K562 (cell line): ENCODE data around the gene CTXN3. TPM values are rescaled to one million over a fixed set of nuclear protein-coding genes. Genes with fewer than 3 reads are reported as not detected.

ENCODE experiments used
- ATAC-seq: fragments of 200-7000 bp; cut with Tn5 transposase; 3 replicates; pipeline ENCODE4 v1.9.1; 2020; ENCODE audit warnings: moderate library complexity
- BruUV-seq: library from RNA; stranded (reverse); fragments of 400-500 nt; replicated peaks from 2 replicates; lab custom pipeline; 2021; lab: Mats Ljungman, UMichigan
- CTCF ChIA-PET: fragments of 300-600 bp; formaldehyde crosslinking; extraction: SDS; loops from one replicate; lab custom pipeline; 2021; ENCODE audit warnings: low intra/inter-chr PET ratio; lab: Yijun Ruan, JAX
- POLR2A ChIA-PET: fragments of 300-600, 350-650 bp; sonication (Branson Sonifier 250); formaldehyde crosslinking; extraction: SDS; loops from one replicate; lab custom pipeline; 2021; ENCODE audit warnings: antibody characterized with exemption, inconsistent platforms; lab: Yijun Ruan, JAX
- DNase-seq, 4 experiments: peaks; one replicate each; pipeline versions ENCODE4 v3.0.0 to v3.0.0-alpha.2; 2011 to 2018; ENCODE audit warnings: low spot score in 3 of 4, mixed read lengths in 3 of 4; ENCODE audit errors: extremely low read depth in 1 of 4
- FAIRE-seq: peaks from 2 replicates; lab custom pipeline; 2011; peaks lifted over from hg19 to GRCh38; lab: Jason Lieb, UNC
- H2AFZ ChIP-seq: 2 replicates; pipeline ENCODE4 v1.6.0; 2011; ENCODE audit warnings: low read depth, low read length, control low read depth, inconsistent platforms
- H3K27ac ChIP-seq: fragments of 200-600 bp; 3 replicates; pipeline ENCODE4 v1.8.0; 2011; ENCODE audit warnings: low read depth, mild to moderate bottlenecking, control low read depth, inconsistent platforms, low read length, moderate library complexity, mixed read lengths; ENCODE audit errors: extremely low read depth
- H3K27me3 ChIP-seq, 2 experiments: fragments of 300-600 bp in 1 of 2; 2 replicates in 1 of 2; 3 replicates in 1 of 2; pipeline versions ENCODE4 v1.6.0 to v1.8.0; 2011; ENCODE audit warnings: inconsistent platforms in 2 of 2, low read length in 2 of 2, mild to moderate bottlenecking in 1 of 2, mixed read lengths in 1 of 2, moderate library complexity in 1 of 2; ENCODE audit not compliant: control insufficient read depth in 2 of 2, insufficient read depth in 2 of 2
- H3K36me3 ChIP-seq: fragments of 300-600 bp; 3 replicates; pipeline ENCODE4 v1.8.0; 2011; ENCODE audit warnings: mild to moderate bottlenecking, low read length, inconsistent platforms; ENCODE audit not compliant: control insufficient read depth, insufficient read depth
- H3K4me1 ChIP-seq, 2 experiments: fragments of 200-600 bp in 1 of 2; replicated peaks in 1 of 2; 2 replicates in 1 of 2; 3 replicates in 1 of 2; pipeline versions ENCODE4 v1.5.1 to v1.8.0; 2011; ENCODE audit warnings: inconsistent platforms in 2 of 2, low read length in 2 of 2, mild to moderate bottlenecking in 1 of 2, mixed read lengths in 1 of 2, moderate library complexity in 1 of 2; ENCODE audit not compliant: control insufficient read depth in 2 of 2, insufficient read depth in 2 of 2
- H3K4me2 ChIP-seq: 2 replicates; pipeline ENCODE4 v1.6.1; 2011; ENCODE audit warnings: low read length, control low read depth, inconsistent platforms, mixed read lengths; ENCODE audit not compliant: insufficient read depth
- H3K4me3 ChIP-seq: fragments of 200-600 bp; sonication (generic), shearing (Covaris generic); 2 replicates; pipeline ENCODE4 v1.5.1; 2016; ENCODE audit warnings: control low read depth, inconsistent platforms
- H3K79me2 ChIP-seq: fragments of 200-600 bp; 3 replicates; pipeline ENCODE4 v1.8.0; 2011; ENCODE audit warnings: low read length, inconsistent platforms; ENCODE audit not compliant: control insufficient read depth, insufficient read depth
- H3K9ac ChIP-seq, 2 experiments: 2 replicates each; pipeline versions ENCODE4 v1.6.0 to v1.6.1; 2011; ENCODE audit warnings: low read depth in 2 of 2, low read length in 2 of 2, control low read depth in 1 of 2, inconsistent platforms in 1 of 2, mild to moderate bottlenecking in 1 of 2, mixed read lengths in 1 of 2; ENCODE audit not compliant: insufficient read depth in 1 of 2
- H3K9me1 ChIP-seq: one replicate; pipeline ENCODE4 v1.6.0; 2011; ENCODE audit warnings: inconsistent platforms, mild to moderate bottlenecking, low read length, moderate library complexity; ENCODE audit not compliant: control insufficient read depth, insufficient read depth
- H3K9me3 ChIP-seq: replicated peaks from 2 replicates; pipeline ENCODE4 v1.5.1; 2011; ENCODE audit warnings: low read depth, low read length, inconsistent platforms; ENCODE audit not compliant: control insufficient read depth, insufficient read depth
- H4K20me1 ChIP-seq: replicated peaks from 2 replicates; pipeline ENCODE4 v1.6.1; 2011; ENCODE audit warnings: low read length, inconsistent platforms, mixed read lengths; ENCODE audit not compliant: control insufficient read depth, insufficient read depth
- KLF16 ChIP-seq: IDR thresholded peaks from 2 replicates; pipeline ENCODE4 v1.6.1; 2016; ENCODE audit warnings: antibody characterized with exemption
- NFE2 ChIP-seq: IDR thresholded peaks from 2 replicates; pipeline ENCODE4 v1.6.1; 2014; ENCODE audit warnings: antibody characterized with exemption, low read depth
- PKNOX1 ChIP-seq: fragments of 450-650 bp; IDR thresholded peaks from 2 replicates; pipeline ENCODE4 v1.6.1; 2016
- TCF7 ChIP-seq: sonication (generic); IDR thresholded peaks from 2 replicates; pipeline ENCODE4 v1.6.1; 2016; ENCODE audit warnings: antibody characterized with exemption, borderline replicate concordance
- ZNF449 ChIP-seq: fragments of 250-450 bp; sonication (Bioruptor Pico); IDR thresholded peaks from 2 replicates; pipeline ENCODE4 v1.8.0; 2022; ENCODE audit warnings: moderate library complexity, mild to moderate bottlenecking, inconsistent platforms
- WGBS: fragments of 100-300 bp; shearing (Covaris generic); methylation state at CpG from one replicate; pipeline ENCODE4 v1.1.6; 2016; ENCODE audit warnings: low coverage, mixed read lengths; ENCODE audit not compliant: insufficient coverage; ENCODE audit errors: missing lambda C conversion rate; 5-methylcytosine and 5-hydroxymethylcytosine counted together
- in situ Hi-C: fragments of 300-500 bp; cut with MboI; formaldehyde crosslinking; loops from 4 replicates; pipeline ENCODE4 v1.15.0; 2018; ENCODE audit warnings: inconsistent platforms, mixed read lengths
- intact Hi-C: fragments of 100-400 bp; cut with micrococcal nuclease; formaldehyde crosslinking; loops from 2 replicates; pipeline ENCODE4 v1.14.2; 2022
- polyA plus RNA-seq, 8 experiments: library from polyadenylated mRNA; depleted of rRNA in 4 of 8; stranded (reverse) in 5 of 8; unstranded in 3 of 8; fragments of >200 nt; fragmentation: Nextera tagmentation in 2 of 8; fragmentation: Illumina TruSeq in 1 of 8; extraction: Ambion mirVana in 2 of 8; extraction: Trizol in 1 of 8; gene quantifications; 2 replicates each; pipeline versions ENCODE4 v1.2.1 to v1.2.3, GENCODE V29; 2011 to 2014; ENCODE audit warnings: inconsistent platforms in 1 of 8, missing spikeins in 1 of 8
- total RNA-seq, 7 experiments: library from RNA; depleted of rRNA in 6 of 7; stranded (reverse); fragments of >200 nt in 6 of 7; fragmentation: Illumina TruSeq in 2 of 7; extraction: Trizol in 2 of 7; gene quantifications; 2 replicates each; pipeline versions ENCODE4 v1.2.1 to v1.2.3, GENCODE V29; 2011 to 2021; ENCODE audit warnings: low replicate concordance in 1 of 7

Gene CTXN3
- total and polyA plus RNA-seq, 9 of the 15 experiments (the other 6 are each of a cell fraction or from before 2014, with no cell fraction given), result not detected

- H3K4me2 ChIP-seq, result no peak overlapping the region
- CTCF ChIA-PET, result no interaction called here
- 0% methylated on average over 6 of the region's 6 CpGs for WGBS
- H3K4me3 ChIP-seq, result no peak overlapping the region
- H4K20me1 ChIP-seq, result no peaks in the 10 kb centered on the region
- POLR2A ChIA-PET, result interaction anchor here (0.6 kb wide), 1 partner anchor 1055 kb away, joined by 3 read pairs; no protein-coding TSS in a partner anchor
- no peaks in the 10 kb centered on the region for H3K9me3 ChIP-seq
- H3K27ac ChIP-seq, result no peak overlapping the region
- ATAC-seq (peak; percentile 38; the same call in 1 of the 3 replicates), DNase-seq (peak in 1 of 4 experiments; percentile 1), FAIRE-seq (no peak)
- no peaks in the 10 kb centered on the region for H3K79me2 ChIP-seq
- H3K4me1 ChIP-seq, result no peaks in the 10 kb centered on the region
- H3K27me3 ChIP-seq, result no peaks in the 10 kb centered on the region
- no peaks in the 10 kb centered on the region for H3K9me1 ChIP-seq
- TF ChIP-seq TCF7 (no peak), KLF16 (no peak), NFE2 (peak; percentile 42; the same call in 1 of the 2 replicates), PKNOX1 (no peak), ZNF449 (CRISPR knock-in tag) (no peak)
- no peaks in the 10 kb centered on the region for H3K36me3 ChIP-seq
- H2AFZ ChIP-seq, result no peak overlapping the region
- intact Hi-C loops (no loop called here), in situ Hi-C loops (no loop called here)
- no peak overlapping the region for H3K9ac ChIP-seq
- no TSS peak for BruUV-seq
Measured at GRCh38 chr5:127671218-127671617, 22.3 kb downstream of the CTXN3 start.
